CD4-positive, alpha-beta T cell treated with Interleukin-15 for 1 hour (primary cell): ENCODE measurements around the gene SDCBP2.

ENCODE experiments used
- DNase-seq: peaks from one replicate; pipeline ENCODE4 v3.0.0-alpha.2; 2020

The SDCBP2 gene

GRCh38 chr20:1328680-1329330 lies at the start of gene SDCBP2:
Gene SDCBP2, minus strand, starts transcription at chr20:1329139. Its CDS starts 8,723 bp downstream, at chr20:1320416.
- no peak for DNase-seq

GRCh38 chr20:1378735-1379125 lies 49.8 kb upstream of the SDCBP2 start:
- no peak for DNase-seq

- no peak for DNase-seq
Observed at GRCh38 chr20:1377984-1378734, 49.2 kb upstream of the SDCBP2 start.

GRCh38 chr20:1377341-1377871 lies 48.5 kb upstream of the SDCBP2 start:
- DNase-seq, result no peak

- peak; percentile 27 for DNase-seq
Observed at GRCh38 chr20:1376408-1377270, 47.7 kb upstream of the SDCBP2 start.

- DNase-seq, result no peak
Observed at GRCh38 chr20:1376007-1376406, 47.1 kb upstream of the SDCBP2 start.

- DNase-seq, result no peak
Observed at GRCh38 chr20:1375515-1375914, 46.6 kb upstream of the SDCBP2 start.

- no peak for DNase-seq
Observed at GRCh38 chr20:1374246-1374645, 45.3 kb upstream of the SDCBP2 start.

- no peak for DNase-seq
Observed at GRCh38 chr20:1373614-1374013, 44.7 kb upstream of the SDCBP2 start.

GRCh38 chr20:1373036-1373435 lies 44.1 kb upstream of the SDCBP2 start:
- DNase-seq, result no peak

GRCh38 chr20:1371830-1372539 lies 43.0 kb upstream of the SDCBP2 start:
- no peak for DNase-seq

GRCh38 chr20:1371202-1371782 lies 42.4 kb upstream of the SDCBP2 start:
- no peak for DNase-seq

GRCh38 chr20:1370548-1371110 lies 41.7 kb upstream of the SDCBP2 start:
- DNase-seq, result no peak

GRCh38 chr20:1369970-1370369 lies 41.0 kb upstream of the SDCBP2 start:
- no peak for DNase-seq

- DNase-seq, result no peak
Observed at GRCh38 chr20:1368448-1369199, 39.7 kb upstream of the SDCBP2 start.

GRCh38 chr20:1367479-1367878 lies 38.5 kb upstream of the SDCBP2 start:
- DNase-seq, result no peak

- DNase-seq, result no peak
Observed at GRCh38 chr20:1364106-1364505, 35.2 kb upstream of the SDCBP2 start.

- DNase-seq, result no peak
Observed at GRCh38 chr20:1363522-1363921, 34.6 kb upstream of the SDCBP2 start.

- no peak for DNase-seq
Observed at GRCh38 chr20:1362484-1362883, 33.5 kb upstream of the SDCBP2 start.

GRCh38 chr20:1360094-1360846 lies 31.3 kb upstream of the SDCBP2 start:
- DNase-seq, result no peak
